NOMO-1 (cell line): ENCODE results near the gene RNU6-9.

Source experiments
- DNase-seq, 2 experiments: peaks; one replicate each; lab custom pipeline; 2025; ENCODE audit not compliant: unreplicated experiment in 2 of 2; lab: John Stamatoyannopoulos, UW

RNU6-9 gene

DNA sequence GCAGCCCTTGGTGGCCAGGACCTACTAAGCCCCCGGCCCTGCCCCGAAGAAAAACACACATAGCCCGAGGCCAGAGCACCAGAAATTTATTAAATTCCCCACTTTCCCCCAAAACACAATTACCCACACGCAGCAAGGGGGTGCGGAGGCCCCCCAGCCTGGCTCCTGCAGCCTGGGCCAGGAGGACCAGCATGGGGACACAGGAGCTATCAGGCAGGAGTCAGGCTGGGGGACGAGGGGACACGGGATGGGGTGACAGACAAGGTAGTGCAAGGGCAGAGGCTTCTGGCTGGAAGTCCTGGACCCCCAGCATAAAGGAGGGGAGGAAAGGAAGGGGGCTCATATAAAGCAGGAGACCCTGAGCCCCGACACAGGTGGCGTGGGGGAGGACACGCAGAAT, 3.1 kb downstream of the RNU6-9 start:
- DNase-seq, result no peak

GRCh38 chr19:896999-897398, 3.7 kb downstream of the RNU6-9 start:
- no peak for DNase-seq

- no peak for DNase-seq
These were observed 4.3 kb downstream of the RNU6-9 start for GRCh38 chr19:897442-898039.

- no peak for DNase-seq
These were observed 5.4 kb downstream of the RNU6-9 start for GRCh38 chr19:898663-899062.

- no peak for DNase-seq
These were observed 6.2 kb downstream of the RNU6-9 start for GRCh38 chr19:899336-900042.

GRCh38 chr19:900043-900301, 6.7 kb downstream of the RNU6-9 start:
- no peak for DNase-seq

DNA sequence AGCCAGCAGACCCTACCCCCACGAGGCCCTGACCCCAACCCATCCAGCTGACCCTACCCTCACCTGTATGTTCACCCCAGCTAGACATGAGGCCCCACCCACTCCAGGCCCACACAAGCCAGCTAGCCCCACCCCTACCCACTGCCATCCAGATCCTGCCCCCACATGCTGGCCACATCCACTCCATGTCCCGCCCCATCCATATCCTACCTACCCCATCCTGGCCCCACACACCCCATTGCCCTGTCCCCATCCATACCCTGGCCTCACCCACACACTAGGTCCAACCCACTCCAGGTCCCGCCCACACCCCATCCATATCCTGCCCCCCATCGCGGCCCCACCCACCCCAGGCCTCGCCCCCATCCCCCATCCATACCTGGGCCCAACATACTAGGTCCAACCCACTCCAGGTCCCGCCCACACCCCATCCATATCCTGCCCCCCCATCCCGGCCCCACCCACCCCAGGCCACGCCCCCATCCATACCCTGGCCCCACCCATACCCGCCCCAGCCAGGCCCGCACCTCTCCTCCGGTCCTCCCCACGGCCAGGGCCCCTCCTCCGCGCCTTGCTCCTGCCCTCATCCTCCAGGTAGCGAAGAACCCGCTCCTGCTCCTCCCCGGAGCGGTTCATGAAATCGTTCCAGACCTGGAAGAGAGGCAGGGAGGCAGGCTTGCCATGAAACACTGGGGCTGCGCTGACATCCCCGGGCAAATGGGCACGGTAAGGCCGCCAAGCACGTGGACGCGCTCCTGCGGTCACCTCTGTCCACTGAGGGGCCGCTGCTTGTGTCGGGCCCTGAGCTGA, 7.2 kb downstream of the RNU6-9 start:
- DNase-seq, result no peak

DNA sequence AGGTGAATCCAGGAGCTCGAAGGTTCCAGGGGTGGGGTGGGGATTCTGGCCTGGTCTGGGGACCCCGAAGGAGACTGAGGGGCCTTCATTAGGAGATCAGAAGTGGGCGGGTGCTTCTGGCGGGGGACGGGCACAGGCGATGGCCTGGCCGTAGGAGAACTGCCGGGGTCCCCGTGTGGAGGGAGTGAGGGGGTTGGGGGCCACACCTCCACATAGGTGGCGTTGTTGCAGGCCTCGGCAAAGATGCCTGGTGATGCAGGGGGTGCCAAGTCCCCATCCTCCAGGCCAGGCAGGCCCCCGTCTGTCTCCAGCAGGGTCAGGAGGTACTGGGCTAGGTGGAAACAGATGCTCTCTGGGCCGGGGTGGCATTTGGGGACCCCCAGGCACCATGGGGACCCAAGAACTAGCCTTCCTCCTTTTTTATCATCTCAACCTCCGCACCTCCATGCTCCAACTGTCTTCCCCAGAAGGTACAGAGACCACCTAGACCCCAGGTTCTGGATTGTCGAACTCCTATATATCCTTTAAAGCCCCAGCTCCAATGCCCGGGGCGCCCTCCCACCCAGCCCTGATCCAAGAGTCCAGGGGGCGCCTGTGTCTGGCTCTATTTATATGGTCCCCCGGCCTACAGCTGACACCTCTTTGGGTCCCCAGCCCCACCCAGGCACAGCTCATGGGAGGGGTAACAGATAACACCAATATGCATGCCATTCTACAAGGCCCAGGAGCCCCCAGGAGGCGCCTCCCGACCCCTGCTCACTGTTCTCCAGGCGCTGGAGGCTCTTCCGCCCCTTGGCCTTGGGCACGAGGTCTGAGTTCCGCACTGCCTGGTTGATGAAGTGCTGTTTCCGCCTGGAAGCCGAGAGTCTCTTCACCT, 8.2 kb downstream of the RNU6-9 start:
- no peak for DNase-seq

GRCh38 chr19:902093-902370, 8.7 kb downstream of the RNU6-9 start:
- DNase-seq, result no peak

- DNase-seq, result no peak
These were observed 9.4 kb downstream of the RNU6-9 start for GRCh38 chr19:902446-903226.

GRCh38 chr19:903266-903797, 10.0 kb downstream of the RNU6-9 start:
- no peak for DNase-seq

DNA sequence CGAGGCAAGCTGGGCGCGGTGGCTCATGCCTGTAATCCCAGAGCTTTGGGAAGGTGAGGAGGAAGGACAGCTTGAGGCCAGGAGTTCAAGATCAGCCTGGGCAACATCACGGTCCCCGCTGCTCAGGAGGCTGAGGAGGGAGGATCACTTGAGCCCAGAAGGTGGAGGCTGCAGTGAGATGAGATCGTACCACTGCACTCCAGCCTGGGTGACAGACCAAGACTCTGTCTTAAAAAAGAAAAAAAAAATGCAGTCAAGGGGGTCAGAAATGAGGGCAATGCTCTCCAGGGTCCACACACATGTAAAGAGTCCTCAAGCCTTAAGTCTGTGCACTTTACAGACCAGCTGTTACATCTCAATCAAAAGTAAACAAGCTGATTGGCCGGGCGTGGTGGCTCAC, 11.3 kb downstream of the RNU6-9 start:
- no peak for DNase-seq

- no peak for DNase-seq
These were observed 13.2 kb downstream of the RNU6-9 start for GRCh38 chr19:906480-906879.

DNA sequence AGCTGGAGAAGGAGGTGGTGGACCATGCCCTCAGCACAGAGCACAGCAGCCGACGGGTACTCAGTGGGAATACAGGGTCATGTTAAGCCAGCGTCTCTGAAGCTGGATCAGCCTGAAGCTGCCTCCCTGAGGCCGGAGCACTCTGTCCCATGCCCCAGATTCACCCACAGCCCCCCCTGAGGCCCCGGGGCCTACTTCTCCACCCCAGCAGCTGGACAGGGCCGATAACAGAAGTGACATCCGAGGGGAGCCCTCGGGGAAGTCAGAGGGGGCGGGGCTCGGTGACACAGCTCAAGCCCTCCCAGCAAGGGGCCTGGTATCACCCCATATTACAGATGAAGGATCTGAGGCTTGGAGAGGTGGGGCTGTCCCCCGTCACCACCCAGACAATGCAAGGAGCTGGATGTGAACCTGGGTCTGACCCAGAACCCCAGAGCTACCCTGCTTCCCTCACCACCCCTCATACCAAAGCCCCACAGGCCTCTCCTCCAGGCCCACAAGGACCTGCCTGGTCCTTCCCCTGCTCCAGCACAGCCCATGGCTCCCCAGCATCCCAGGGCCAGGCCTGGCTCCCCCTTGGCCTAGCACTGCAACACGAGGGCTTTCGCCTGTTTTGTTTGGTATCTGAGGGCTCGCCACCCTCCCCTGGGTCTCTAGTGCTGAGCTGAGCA, 14.0 kb downstream of the RNU6-9 start:
- no peak for DNase-seq

- DNase-seq, result no peak
These were observed 18.1 kb downstream of the RNU6-9 start for GRCh38 chr19:911197-912033.

GRCh38 chr19:912181-913079, 19.1 kb downstream of the RNU6-9 start:
- no peak for DNase-seq

- peak; percentile 56 to 80 for DNase-seq
These were observed 19.9 kb downstream of the RNU6-9 start, which contains the start of gene R3HDM4 for GRCh38 chr19:913080-913748. Gene R3HDM4 (minus strand): TSS chr19:913219. CDS start chr19:913157, 62 bp downstream.
